NCI-H128 (cell line): Measurements from ENCODE around the gene SH2B3.
"Not testable (repeated sequence)": the region's sequence is repeated elsewhere in the genome, so short reads cannot be mapped to it uniquely, and the experiment has no call there.

Experiments used
- DNase-seq: peaks from one replicate; lab custom pipeline; 2025; ENCODE audit not compliant: unreplicated experiment; lab: John Stamatoyannopoulos, UW

The SH2B3 gene

DNA sequence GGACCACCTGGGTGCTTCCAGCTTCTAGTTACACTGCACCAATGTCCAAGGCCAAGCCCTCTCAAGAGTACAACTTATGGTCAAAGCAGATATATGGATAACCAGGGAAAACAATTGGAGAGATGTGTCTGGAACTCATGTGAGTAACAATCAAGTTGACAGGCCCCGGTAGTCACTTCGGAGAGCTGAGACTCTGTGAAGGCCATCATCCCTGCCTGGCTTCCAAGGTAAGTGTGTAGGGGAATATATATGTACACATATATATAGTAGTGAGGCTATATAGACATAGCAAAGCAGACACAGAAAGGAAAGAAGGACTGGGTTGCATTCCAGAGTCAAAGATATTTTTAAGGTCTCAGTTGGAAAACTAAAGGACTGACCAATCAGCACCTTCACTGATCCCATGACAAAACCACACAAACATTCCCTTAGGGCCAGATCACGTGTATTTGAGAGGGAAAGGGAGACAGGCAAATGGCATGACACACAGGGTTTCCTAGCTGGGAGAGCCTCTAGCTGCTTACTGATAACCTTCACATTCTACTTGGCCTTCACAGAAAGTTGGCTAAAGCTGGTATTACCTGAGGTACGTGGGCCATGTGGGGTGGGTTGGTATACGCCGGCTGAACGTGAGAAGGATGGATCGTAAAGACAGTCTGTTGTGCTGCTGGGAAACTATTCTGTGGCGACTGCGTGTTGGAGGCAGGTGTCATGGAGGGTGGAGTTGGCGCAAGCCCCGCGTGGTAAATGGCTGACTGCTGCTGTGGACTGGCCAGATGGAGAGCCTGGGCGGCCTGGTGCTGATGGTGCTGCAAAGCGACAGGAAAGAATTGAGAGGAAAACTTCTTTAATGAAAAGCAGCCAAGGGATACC lies 50.0 kb downstream of the SH2B3 start:
- DNase-seq, result no peak

DNA sequence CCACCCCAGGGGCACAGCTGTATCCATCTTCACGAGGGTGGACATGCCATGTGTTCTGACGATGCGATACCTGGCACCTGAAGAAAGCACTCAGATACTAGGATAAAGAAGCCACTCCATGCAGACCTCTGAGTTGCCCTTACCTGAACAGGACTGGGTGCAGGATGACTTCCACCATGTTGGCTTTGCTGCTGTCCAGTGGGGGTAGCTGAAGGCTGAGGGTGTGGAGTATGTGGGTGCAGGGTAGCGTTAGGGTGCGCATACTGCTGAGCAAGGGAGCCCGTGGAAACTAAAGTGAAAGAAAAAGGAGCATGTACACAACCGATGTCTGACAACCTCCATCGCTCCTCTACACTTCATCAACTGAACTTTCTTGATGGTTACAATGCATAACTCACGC lies 51.3 kb downstream of the SH2B3 start:
- DNase-seq, result no peak

DNA sequence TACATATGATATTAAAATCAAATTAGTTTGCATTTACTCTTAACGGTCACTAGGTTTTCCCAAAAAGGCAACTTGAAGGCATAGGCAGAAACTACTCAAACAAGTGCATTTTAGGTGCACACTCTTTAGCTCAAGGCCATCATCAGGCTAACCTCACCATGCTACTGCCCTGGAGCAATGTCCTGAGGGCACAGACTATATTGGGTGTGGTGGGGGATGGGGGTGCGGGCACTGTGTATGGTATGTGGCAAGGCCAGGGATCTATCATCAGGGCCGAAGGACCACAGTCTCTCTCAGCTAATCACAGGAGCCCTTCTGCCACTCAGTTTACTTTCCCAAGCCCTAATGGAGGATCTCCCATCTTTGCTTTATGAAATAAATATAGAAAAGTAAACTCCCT lies 51.9 kb downstream of the SH2B3 start:
- DNase-seq, result no peak

DNA sequence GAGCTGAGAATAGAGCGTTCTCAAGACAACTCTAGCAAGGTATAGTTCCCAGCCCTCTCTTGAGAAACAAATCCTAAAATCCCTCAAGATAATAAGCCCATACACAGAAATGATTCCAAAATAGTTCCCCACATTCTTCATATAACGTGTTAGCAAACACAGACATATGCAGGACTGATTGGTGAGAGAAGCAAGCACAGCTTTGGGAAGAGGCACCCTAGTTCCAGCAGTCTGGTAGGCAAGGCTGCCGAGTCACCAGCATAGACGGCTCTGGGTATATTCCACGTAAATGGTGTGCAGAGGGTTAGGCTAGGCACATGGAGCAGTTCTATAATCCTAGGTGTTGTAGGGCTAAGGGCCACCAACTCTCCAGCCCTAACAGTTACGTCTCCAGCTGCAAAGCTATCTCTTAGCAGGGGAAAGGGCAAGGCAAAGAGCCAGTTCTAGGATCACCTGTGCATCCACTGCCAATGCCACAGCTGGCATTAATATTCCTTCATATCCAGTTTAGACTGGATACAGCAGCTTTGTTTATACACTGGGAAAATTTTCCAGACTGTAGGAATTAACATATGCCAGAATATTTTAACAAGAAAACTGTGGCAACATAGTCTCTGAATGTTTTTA lies 52.9 kb downstream of the SH2B3 start:
- no peak for DNase-seq

DNA sequence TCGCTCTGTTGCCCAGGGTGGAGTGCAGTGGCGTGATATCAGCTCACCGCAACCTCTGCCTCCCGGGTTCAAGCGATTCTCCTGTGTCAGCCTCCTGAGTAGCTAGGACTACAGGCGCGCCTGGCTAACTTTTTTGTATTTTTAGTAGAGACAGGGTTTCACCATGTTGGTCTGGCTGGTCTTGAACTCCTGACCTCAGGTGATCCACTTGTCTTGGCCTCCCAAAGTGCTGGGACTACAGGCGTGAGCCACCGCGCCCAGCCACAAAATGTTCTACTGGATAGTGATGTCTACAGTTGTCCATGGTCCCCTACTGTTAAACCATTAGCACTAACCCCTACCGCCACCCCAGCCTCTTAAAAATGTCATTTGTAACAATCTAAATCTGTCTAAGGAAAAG lies 54.4 kb downstream of the SH2B3 start:
- not testable (repeated sequence) for DNase-seq

DNA sequence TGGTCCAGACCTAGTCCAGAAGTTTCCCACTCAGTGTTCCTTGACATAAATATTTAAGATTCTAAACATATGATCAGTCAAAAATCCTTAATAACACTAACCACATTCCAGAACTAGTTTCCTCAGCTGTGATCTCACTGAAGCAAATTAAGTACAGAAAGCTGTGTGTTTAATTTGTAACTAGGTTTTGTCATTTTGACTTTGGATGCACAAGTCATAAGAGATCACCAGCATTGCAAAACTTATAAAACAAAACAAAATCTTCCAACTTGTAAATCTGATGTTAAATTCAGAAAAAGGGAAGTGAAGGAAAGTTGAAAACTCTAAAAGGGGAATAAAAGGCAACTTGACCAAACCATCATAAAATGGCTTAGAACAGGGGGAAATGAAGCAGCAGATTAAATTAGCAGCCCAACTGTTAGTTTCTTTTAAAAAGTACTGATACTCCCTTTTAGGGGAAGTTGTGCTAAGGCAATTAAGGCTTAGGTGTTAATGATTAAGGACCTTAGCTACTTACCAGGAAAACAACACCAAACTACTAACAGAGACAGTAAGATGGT lies 56.6 kb downstream of the SH2B3 start:
- DNase-seq, result no peak

DNA sequence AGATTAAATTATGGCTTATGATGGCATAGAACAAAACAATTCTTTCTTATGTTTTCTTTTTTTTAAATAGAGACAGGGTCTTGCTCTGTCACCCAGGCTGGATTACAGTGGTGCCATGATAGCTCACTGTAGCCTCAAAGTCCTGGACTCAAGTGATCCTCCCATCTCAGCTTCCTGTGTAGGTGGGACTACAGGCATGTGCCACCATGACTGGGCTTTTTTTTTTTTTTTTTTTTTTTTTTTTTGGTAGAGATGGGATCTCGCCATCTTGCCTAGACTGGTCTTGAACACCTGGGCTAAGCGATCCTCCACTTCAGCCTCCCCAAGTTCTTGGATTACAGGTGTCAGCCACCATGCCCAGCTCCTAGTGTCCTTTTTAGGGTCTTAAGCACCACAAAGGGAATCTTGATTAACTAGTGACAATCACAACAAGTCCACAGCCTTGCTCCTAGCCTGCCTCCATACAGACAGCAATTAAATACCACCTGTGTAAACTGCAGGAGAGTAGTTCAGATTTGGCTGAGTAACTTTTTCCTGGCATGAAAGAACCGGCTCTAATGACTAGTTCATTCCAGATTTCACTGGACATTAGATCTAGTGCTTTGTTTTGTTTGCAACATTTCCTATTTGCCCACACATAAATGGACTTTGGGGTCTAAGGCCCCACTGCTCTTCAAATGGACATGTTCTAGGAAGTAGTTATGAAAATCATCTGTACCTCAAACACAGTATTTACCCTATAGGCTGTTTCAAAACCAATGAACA lies 61.6 kb downstream of the SH2B3 start:
- no peak for DNase-seq

DNA sequence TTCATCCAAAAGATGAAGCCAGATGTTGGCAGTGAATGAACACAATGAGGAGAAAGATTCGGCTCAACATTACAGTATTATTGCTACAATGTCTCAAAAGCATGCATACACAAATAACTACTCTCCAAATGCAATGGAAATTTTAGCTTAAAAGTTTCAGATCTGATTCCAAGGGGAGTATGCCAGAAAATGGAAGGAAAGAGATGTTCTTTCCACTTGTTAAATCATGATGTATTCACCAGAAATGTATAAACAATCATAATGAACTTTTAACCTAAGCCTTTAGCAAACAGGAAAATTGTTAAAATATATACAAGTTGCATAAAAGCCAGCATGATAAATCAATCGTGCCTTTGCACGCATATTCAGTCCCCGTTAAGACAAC lies 62.1 kb downstream of the SH2B3 start:
- no peak for DNase-seq

DNA sequence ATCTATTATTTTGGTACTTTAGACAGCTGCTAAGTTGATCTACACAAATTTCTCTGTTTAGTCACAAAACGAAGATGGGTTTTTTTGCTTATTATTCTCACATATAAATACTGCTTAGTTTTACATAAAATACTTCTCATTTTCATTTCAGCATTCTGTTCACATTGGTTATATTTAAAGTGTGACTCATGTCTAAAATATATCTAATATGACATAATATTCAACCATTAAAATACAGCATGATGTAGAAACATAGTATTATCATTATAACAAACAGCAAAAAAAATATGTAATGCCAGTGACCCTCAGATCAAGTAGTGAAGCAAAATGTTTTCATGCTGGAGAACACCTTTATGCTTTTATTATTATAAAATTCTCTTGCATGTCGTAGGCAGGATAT lies 63.7 kb downstream of the SH2B3 start:
- no peak for DNase-seq

DNA sequence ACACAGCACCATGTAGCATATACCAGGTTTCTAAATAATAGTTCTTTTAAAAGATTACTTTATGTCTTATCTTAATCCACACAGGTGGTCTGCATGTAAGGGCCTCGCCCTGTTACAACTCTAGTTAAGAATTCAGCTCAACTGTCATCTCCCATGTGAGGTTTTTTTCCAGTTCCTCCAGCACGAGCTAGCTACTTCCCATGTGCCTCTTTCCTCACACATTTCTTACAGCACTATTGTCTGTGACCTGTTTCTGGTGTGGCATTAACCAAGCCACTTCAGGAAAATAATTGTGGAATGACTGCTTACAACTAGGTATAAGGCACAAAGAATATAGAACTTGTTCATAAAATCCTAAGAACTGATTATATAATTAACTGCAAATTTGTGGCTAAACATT lies 65.5 kb downstream of the SH2B3 start:
- no peak for DNase-seq

DNA sequence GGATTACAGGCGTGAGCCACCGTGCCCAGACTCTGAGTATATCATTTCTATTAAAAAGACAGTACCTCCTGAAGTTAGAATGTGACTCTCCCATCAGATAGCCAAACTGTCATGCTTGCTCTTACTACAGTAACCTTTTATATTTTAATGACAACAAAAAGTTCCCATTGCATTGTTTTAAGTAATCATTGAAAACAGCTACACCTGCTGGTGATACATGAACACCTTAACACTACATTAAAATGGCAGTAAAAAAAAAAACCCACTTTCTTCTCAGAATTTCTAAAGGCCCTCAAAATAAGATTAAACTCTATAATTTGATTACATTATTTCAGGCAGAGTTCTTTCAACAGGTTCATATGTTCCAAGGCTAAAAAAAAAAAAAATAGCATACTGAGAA lies 76.7 kb downstream of the SH2B3 start:
- DNase-seq, result no peak

DNA sequence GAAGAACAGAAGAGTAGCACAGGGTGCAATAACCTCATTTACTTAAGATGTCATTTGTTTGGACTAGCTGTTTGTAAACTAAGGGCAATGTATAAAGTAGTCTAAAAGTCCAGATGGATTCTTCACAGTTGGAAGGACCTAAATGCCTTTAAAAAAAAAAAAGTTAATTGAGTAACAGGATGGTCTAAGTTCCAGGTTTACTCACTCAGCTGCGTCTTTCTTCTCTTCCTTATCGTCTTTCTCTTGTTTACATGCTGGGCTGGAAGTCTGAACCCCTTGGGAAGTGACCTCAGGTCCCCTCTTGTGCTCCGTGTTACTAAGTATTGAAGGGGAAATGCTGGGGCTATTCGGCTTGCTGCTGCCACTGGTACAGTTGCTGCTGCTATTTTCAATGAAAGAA lies 82.5 kb downstream of the SH2B3 start:
- no peak for DNase-seq

DNA sequence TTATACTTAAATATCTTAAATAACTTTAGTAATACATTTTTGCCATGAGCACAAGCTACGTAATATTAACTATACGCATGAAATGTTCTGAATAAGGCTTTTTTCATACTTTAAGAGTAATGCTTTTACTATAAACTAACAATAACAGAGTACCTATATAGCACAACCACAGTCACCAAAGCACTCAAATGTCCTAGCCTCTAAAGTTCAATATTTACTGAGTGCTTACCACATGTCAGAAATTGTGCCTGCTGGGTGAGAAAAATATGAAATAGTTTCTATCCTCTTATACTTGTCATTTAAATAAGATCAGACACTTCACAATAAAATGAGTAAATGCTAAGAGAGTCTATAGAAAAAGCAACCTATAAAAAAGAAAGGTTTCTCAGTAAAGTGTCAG lies 83.1 kb downstream of the SH2B3 start:
- DNase-seq, result no peak

DNA sequence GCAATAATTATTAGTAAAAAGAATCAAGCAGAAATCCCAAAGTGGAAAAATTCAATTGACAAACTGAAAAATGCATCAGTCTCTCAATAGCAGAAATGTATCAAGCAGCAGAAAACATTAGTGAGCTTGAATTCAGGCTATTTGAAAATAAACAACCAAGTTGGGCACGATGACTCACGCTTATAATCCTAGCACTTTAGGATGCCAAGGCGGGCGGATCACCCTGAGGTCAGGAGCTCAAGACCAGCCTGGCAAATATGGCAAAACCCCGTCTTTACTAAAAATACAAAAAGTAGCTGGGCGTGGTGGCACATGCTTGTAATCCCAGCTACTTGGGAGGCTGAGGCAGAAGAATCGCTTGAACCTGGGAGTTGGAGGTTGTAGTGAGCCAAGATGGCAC lies 87.3 kb downstream of the SH2B3 start:
- DNase-seq, result not testable (repeated sequence)

DNA sequence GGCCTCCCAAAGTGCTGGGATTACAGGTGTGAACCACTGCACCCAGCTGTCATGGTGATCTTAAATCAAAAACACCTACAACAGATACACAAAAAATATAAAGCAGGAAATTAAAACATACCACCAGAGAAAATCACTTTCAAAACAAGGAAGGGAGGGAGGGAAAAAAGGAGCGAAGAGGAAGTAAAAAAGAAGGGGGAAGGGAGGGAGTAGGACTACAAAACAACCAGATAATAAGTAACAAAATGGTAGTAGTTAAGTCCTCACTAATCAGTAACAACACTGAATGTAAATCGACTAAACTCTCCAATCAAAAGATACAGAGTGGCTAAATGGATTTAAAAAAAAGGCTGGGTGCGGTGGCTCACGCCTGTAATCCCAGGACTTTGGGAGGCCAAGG lies 89.0 kb downstream of the SH2B3 start:
- no peak for DNase-seq
